Prostate gland (tissue), 2 donors: Measurements from ENCODE around the gene KCNK4.

Source experiments
- POLR2A ChIP-seq: fragments of 450-650 bp; IDR thresholded peaks from one replicate; pipeline ENCODE4 v1.6.1; 2016; ENCODE audit warnings: antibody characterized with exemption, mild to moderate bottlenecking
- TF ChIP-seq, protein P1 (sequence below), 4 experiments: fragments of 200-600 bp in 2 of 4; fragments of 450-650 bp in 2 of 4; sonication (generic) in 2 of 4; IDR thresholded peaks; 1 replicate in 3 of 4; 2 replicates in 1 of 4; pipeline ENCODE4 v1.5.1; 2016 to 2019; ENCODE audit warnings: antibody characterized with exemption in 4 of 4, mild to moderate bottlenecking in 2 of 4, moderate library complexity in 2 of 4

DNA sequence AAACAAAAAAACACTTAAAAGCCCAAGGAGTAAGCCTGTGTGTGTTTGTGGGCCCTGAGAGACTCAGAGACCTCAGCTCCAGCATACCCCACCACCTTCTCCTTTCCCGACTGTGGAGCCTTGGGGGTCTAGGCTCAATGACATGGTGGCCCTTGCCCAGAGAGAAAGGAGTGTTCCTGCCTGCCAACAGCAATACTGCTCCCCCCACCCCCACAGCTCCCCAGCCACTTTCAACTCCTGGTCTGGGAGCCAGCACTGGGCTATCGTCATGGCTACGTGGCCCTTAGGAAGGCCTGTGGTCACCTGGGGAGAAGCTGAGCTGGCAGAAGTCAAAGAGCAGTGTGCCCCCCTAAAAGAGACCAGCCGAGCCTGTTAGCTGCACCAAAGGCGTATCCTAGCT, 47.0 kb upstream of the KCNK4 start:
- TF ChIP-seq, protein P1, sequence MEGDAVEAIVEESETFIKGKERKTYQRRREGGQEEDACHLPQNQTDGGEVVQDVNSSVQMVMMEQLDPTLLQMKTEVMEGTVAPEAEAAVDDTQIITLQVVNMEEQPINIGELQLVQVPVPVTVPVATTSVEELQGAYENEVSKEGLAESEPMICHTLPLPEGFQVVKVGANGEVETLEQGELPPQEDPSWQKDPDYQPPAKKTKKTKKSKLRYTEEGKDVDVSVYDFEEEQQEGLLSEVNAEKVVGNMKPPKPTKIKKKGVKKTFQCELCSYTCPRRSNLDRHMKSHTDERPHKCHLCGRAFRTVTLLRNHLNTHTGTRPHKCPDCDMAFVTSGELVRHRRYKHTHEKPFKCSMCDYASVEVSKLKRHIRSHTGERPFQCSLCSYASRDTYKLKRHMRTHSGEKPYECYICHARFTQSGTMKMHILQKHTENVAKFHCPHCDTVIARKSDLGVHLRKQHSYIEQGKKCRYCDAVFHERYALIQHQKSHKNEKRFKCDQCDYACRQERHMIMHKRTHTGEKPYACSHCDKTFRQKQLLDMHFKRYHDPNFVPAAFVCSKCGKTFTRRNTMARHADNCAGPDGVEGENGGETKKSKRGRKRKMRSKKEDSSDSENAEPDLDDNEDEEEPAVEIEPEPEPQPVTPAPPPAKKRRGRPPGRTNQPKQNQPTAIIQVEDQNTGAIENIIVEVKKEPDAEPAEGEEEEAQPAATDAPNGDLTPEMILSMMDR (IDR thresholded peaks at IDR 0.05): no peak
- no peak for TF ChIP-seq POLR2A
